SK-N-MC (cell line): ENCODE measurements around the gene ZCRB1.

Experiments
- EZH2 ChIP-seq: fragments of 200-600 bp; sonication (generic); IDR thresholded peaks from one replicate; pipeline ENCODE4 v1.6.1; 2017; ENCODE audit warnings: antibody characterized with exemption
- POLR2AphosphoS5 ChIP-seq: IDR thresholded peaks from 2 replicates; pipeline ENCODE4 v1.6.1; 2012; ENCODE audit warnings: mild to moderate bottlenecking, low read depth, low read length, borderline replicate concordance

- no peak for TF ChIP-seq EZH2
- no peak for TF ChIP-seq POLR2AphosphoS5
These were observed 41.7 kb downstream of the ZCRB1 start for GRCh38 chr12:42284157-42284556.
